K562 (cell line): Measurements from ENCODE around the gene HEMGN. TPM values are rescaled to one million over a fixed set of nuclear protein-coding genes. Genes with fewer than 3 reads are reported as not detected.

Experiments used
- ATAC-seq: fragments of 200-7000 bp; cut with Tn5 transposase; 3 replicates; pipeline ENCODE4 v1.9.1; 2020; ENCODE audit warnings: moderate library complexity
- BruUV-seq: library from RNA; stranded (reverse); fragments of 400-500 nt; replicated peaks from 2 replicates; lab custom pipeline; 2021; lab: Mats Ljungman, UMichigan
- CTCF ChIA-PET: fragments of 300-600 bp; formaldehyde crosslinking; extraction: SDS; loops from one replicate; lab custom pipeline; 2021; ENCODE audit warnings: low intra/inter-chr PET ratio; lab: Yijun Ruan, JAX
- POLR2A ChIA-PET: fragments of 300-600, 350-650 bp; sonication (Branson Sonifier 250); formaldehyde crosslinking; extraction: SDS; loops from one replicate; lab custom pipeline; 2021; ENCODE audit warnings: antibody characterized with exemption, inconsistent platforms; lab: Yijun Ruan, JAX
- DNase-seq, 4 experiments: peaks; one replicate each; pipeline versions ENCODE4 v3.0.0 to v3.0.0-alpha.2; 2011 to 2018; ENCODE audit warnings: low spot score in 3 of 4, mixed read lengths in 3 of 4; ENCODE audit errors: extremely low read depth in 1 of 4
- FAIRE-seq: peaks from 2 replicates; lab custom pipeline; 2011; peaks lifted over from hg19 to GRCh38; lab: Jason Lieb, UNC
- H2AFZ ChIP-seq: 2 replicates; pipeline ENCODE4 v1.6.0; 2011; ENCODE audit warnings: low read depth, low read length, control low read depth, inconsistent platforms
- H3K27ac ChIP-seq: fragments of 200-600 bp; 3 replicates; pipeline ENCODE4 v1.8.0; 2011; ENCODE audit warnings: low read depth, mild to moderate bottlenecking, control low read depth, inconsistent platforms, low read length, moderate library complexity, mixed read lengths; ENCODE audit errors: extremely low read depth
- H3K27me3 ChIP-seq, 2 experiments: fragments of 300-600 bp in 1 of 2; 2 replicates in 1 of 2; 3 replicates in 1 of 2; pipeline versions ENCODE4 v1.6.0 to v1.8.0; 2011; ENCODE audit warnings: inconsistent platforms in 2 of 2, low read length in 2 of 2, mild to moderate bottlenecking in 1 of 2, mixed read lengths in 1 of 2, moderate library complexity in 1 of 2; ENCODE audit not compliant: control insufficient read depth in 2 of 2, insufficient read depth in 2 of 2
- H3K36me3 ChIP-seq: fragments of 300-600 bp; 3 replicates; pipeline ENCODE4 v1.8.0; 2011; ENCODE audit warnings: mild to moderate bottlenecking, low read length, inconsistent platforms; ENCODE audit not compliant: control insufficient read depth, insufficient read depth
- H3K4me1 ChIP-seq, 2 experiments: fragments of 200-600 bp in 1 of 2; replicated peaks in 1 of 2; 2 replicates in 1 of 2; 3 replicates in 1 of 2; pipeline versions ENCODE4 v1.5.1 to v1.8.0; 2011; ENCODE audit warnings: inconsistent platforms in 2 of 2, low read length in 2 of 2, mild to moderate bottlenecking in 1 of 2, mixed read lengths in 1 of 2, moderate library complexity in 1 of 2; ENCODE audit not compliant: control insufficient read depth in 2 of 2, insufficient read depth in 2 of 2
- H3K4me2 ChIP-seq: 2 replicates; pipeline ENCODE4 v1.6.1; 2011; ENCODE audit warnings: low read length, control low read depth, inconsistent platforms, mixed read lengths; ENCODE audit not compliant: insufficient read depth
- H3K4me3 ChIP-seq: fragments of 200-600 bp; sonication (generic), shearing (Covaris generic); 2 replicates; pipeline ENCODE4 v1.5.1; 2016; ENCODE audit warnings: control low read depth, inconsistent platforms
- H3K79me2 ChIP-seq: fragments of 200-600 bp; 3 replicates; pipeline ENCODE4 v1.8.0; 2011; ENCODE audit warnings: low read length, inconsistent platforms; ENCODE audit not compliant: control insufficient read depth, insufficient read depth
- H3K9ac ChIP-seq, 2 experiments: 2 replicates each; pipeline versions ENCODE4 v1.6.0 to v1.6.1; 2011; ENCODE audit warnings: low read depth in 2 of 2, low read length in 2 of 2, control low read depth in 1 of 2, inconsistent platforms in 1 of 2, mild to moderate bottlenecking in 1 of 2, mixed read lengths in 1 of 2; ENCODE audit not compliant: insufficient read depth in 1 of 2
- H3K9me1 ChIP-seq: one replicate; pipeline ENCODE4 v1.6.0; 2011; ENCODE audit warnings: inconsistent platforms, mild to moderate bottlenecking, low read length, moderate library complexity; ENCODE audit not compliant: control insufficient read depth, insufficient read depth
- H3K9me3 ChIP-seq: replicated peaks from 2 replicates; pipeline ENCODE4 v1.5.1; 2011; ENCODE audit warnings: low read depth, low read length, inconsistent platforms; ENCODE audit not compliant: control insufficient read depth, insufficient read depth
- H4K20me1 ChIP-seq: replicated peaks from 2 replicates; pipeline ENCODE4 v1.6.1; 2011; ENCODE audit warnings: low read length, inconsistent platforms, mixed read lengths; ENCODE audit not compliant: control insufficient read depth, insufficient read depth
- ATF3 ChIP-seq, 2 experiments: fragments of 450-650 bp in 1 of 2; sonication (generic) in 1 of 2; formaldehyde crosslinking in 1 of 2; IDR thresholded peaks in 1 of 2; conservative IDR thresholded peaks in 1 of 2; 2 replicates each; pipeline versions ENCODE4 v1.6.1 to v1.8.1; 2016 to 2023; ENCODE audit warnings: mild to moderate bottlenecking in 2 of 2, moderate library complexity in 2 of 2, inconsistent platforms in 1 of 2, missing genetic modification reagents in 1 of 2
- CEBPB ChIP-seq: fragments of 450-650 bp; IDR thresholded peaks from 2 replicates; pipeline ENCODE4 v1.6.1; 2016; ENCODE audit warnings: missing genetic modification characterization, missing compliant biosample characterization
- CEBPG ChIP-seq, 3 experiments: fragments of 200-800 bp in 1 of 3; sonication (Bioruptor generic) in 1 of 3; sonication (generic) in 1 of 3; formaldehyde crosslinking in 1 of 3; IDR thresholded peaks in 2 of 3; conservative IDR thresholded peaks in 1 of 3; 2 replicates each; pipeline versions ENCODE4 v1.6.1 to v1.8.0; 2016 to 2022; ENCODE audit warnings: missing compliant biosample characterization in 2 of 3, missing genetic modification characterization in 2 of 3, mild to moderate bottlenecking in 1 of 3, missing genetic modification reagents in 1 of 3
- CTBP1 ChIP-seq: fragments of 450-650 bp; IDR thresholded peaks from 2 replicates; pipeline ENCODE4 v1.6.1; 2016; ENCODE audit warnings: borderline replicate concordance
- DIDO1 ChIP-seq: fragments of 450-650 bp; IDR thresholded peaks from 2 replicates; pipeline ENCODE4 v1.6.1; 2016; ENCODE audit warnings: low read depth, missing biosample characterization, missing genetic modification characterization
- KDM5B ChIP-seq: fragments of 200-600 bp; sonication (generic); IDR thresholded peaks from 2 replicates; pipeline ENCODE4 v1.6.1; 2012; ENCODE audit warnings: low read depth, mild to moderate bottlenecking, moderate library complexity, low read length, control low read depth, inconsistent platforms; ENCODE audit not compliant: insufficient replicate concordance
- SP2 ChIP-seq: IDR thresholded peaks from 2 replicates; pipeline ENCODE4 v1.6.1; 2011; ENCODE audit warnings: mild to moderate bottlenecking, low read depth, low read length, moderate library complexity; ENCODE audit not compliant: poor library complexity, severe bottlenecking; ENCODE audit errors: extremely low read depth
- SPI1 ChIP-seq: IDR thresholded peaks from 2 replicates; pipeline ENCODE4 v1.6.1; 2011; ENCODE audit warnings: low read depth, low read length, control low read depth, borderline replicate concordance
- ZNF174 ChIP-seq: fragments of 250-450 bp; sonication (Bioruptor Pico); IDR thresholded peaks from 2 replicates; pipeline ENCODE4 v1.4.0; 2020; ENCODE audit warnings: mild to moderate bottlenecking
- WGBS: fragments of 100-300 bp; shearing (Covaris generic); methylation state at CpG from one replicate; pipeline ENCODE4 v1.1.6; 2016; ENCODE audit warnings: low coverage, mixed read lengths; ENCODE audit not compliant: insufficient coverage; ENCODE audit errors: missing lambda C conversion rate; 5-methylcytosine and 5-hydroxymethylcytosine counted together
- in situ Hi-C: fragments of 300-500 bp; cut with MboI; formaldehyde crosslinking; loops from 4 replicates; pipeline ENCODE4 v1.15.0; 2018; ENCODE audit warnings: inconsistent platforms, mixed read lengths
- intact Hi-C: fragments of 100-400 bp; cut with micrococcal nuclease; formaldehyde crosslinking; loops from 2 replicates; pipeline ENCODE4 v1.14.2; 2022
- polyA plus RNA-seq, 8 experiments: library from polyadenylated mRNA; depleted of rRNA in 4 of 8; stranded (reverse) in 5 of 8; unstranded in 3 of 8; fragments of >200 nt; fragmentation: Nextera tagmentation in 2 of 8; fragmentation: Illumina TruSeq in 1 of 8; extraction: Ambion mirVana in 2 of 8; extraction: Trizol in 1 of 8; gene quantifications; 2 replicates each; pipeline versions ENCODE4 v1.2.1 to v1.2.3, GENCODE V29; 2011 to 2014; ENCODE audit warnings: inconsistent platforms in 1 of 8, missing spikeins in 1 of 8
- total RNA-seq, 7 experiments: library from RNA; depleted of rRNA in 6 of 7; stranded (reverse); fragments of >200 nt in 6 of 7; fragmentation: Illumina TruSeq in 2 of 7; extraction: Trizol in 2 of 7; gene quantifications; 2 replicates each; pipeline versions ENCODE4 v1.2.1 to v1.2.3, GENCODE V29; 2011 to 2021; ENCODE audit warnings: low replicate concordance in 1 of 7

Gene HEMGN
- total and polyA plus RNA-seq, 9 of the 15 experiments (the other 6 are each of a cell fraction or from before 2014, with no cell fraction given), result 56.3 to 258 (median 137) TPM

GRCh38 chr9:97924386-97924785 is 13.6 kb downstream of the HEMGN start:
- no peaks in the 10 kb centered on the region for H3K27me3 ChIP-seq
- H3K4me2 ChIP-seq, result peak overlapping the region; percentile 49
- POLR2A ChIA-PET, result interaction anchor here (0.9 to 5.8 kb wide), 4 partner anchors 17 to 122 kb away, joined by 3 to 33 read pairs (median 20); no protein-coding TSS in a partner anchor
- peak overlapping the region in 1 of 2 experiments; percentile 91; a peak in 2 of 4 replicates for H3K9ac ChIP-seq
- peaks cover 58% of the 10 kb centered on the region for H3K79me2 ChIP-seq
- 30% methylated on average over 4 of the region's 4 CpGs for WGBS
- peak overlapping the region; percentile 96 for H3K27ac ChIP-seq
- no peak for ATAC-seq
- no peak for FAIRE-seq
- H4K20me1 ChIP-seq, result no peaks in the 10 kb centered on the region
- H3K9me1 ChIP-seq, result no peaks in the 10 kb centered on the region
- TF ChIP-seq KDM5B, result no peak
- peak; percentile 24; the same call in 1 of the 2 replicates for TF ChIP-seq ATF3 (IDR thresholded peaks at IDR 0.05)
- no peak for TF ChIP-seq ATF3 (CRISPR knock-in tag; conservative IDR thresholded peaks at IDR 0.05)
- TF ChIP-seq CEBPB, result peak; percentile 42
- TF ChIP-seq CEBPG (CRISPR knock-in tag; IDR thresholded peaks at IDR 0.05), result peak; percentile 33; the same call in 1 of the 2 replicates
- no peak for TF ChIP-seq CEBPG (tag; conservative IDR thresholded peaks at IDR 0.05 in 1 of 2, IDR thresholded peaks at IDR 0.05 in 1 of 2)
- TF ChIP-seq DIDO1 (tag), result no peak
- TF ChIP-seq SPI1, result peak; percentile 92
- peak; percentile 60; the same call in 1 of the 2 replicates for TF ChIP-seq CTBP1
- TF ChIP-seq SP2, result no peak
- no peak for TF ChIP-seq ZNF174 (CRISPR knock-in tag)
- TF ChIP-seq, all 486 proteins: peak for 5
- 0 out of 2 replicates have a peak, but pooled peaks cover 2% of the 10 kb centered on the region for H3K9me3 ChIP-seq
- peaks cover 36% of the 10 kb centered on the region for H3K36me3 ChIP-seq
- in situ Hi-C loops (loop anchor here (5.0 to 25.0 kb wide), 3 partner anchors 63 to 863 kb away; partner anchors contain the start of genes ANKS6 and TBC1D2), intact Hi-C loops (loop anchor here (5.0 kb wide), 1 partner anchor 123 kb away; no protein-coding TSS in a partner anchor)
- H3K4me1 ChIP-seq, result peaks cover 8 to 16% of the 10 kb centered on the region in 2 experiments
- CTCF ChIA-PET, result interaction anchor here (0.5 to 2.9 kb wide), 12 partner anchors 19 to 867 kb away, joined by 3 to 36 read pairs (median 7); no protein-coding TSS in a partner anchor
- no peak for DNase-seq
- H3K4me3 ChIP-seq, result no peak overlapping the region
- peak overlapping the region; percentile 98 for H2AFZ ChIP-seq
- BruUV-seq, result no TSS peak
